K562 (cell line): ENCODE results near the gene ASB15. TPM values are rescaled to one million over a fixed set of nuclear protein-coding genes. Genes with fewer than 3 reads are reported as not detected.

ENCODE experiments used
- ATAC-seq: fragments of 200-7000 bp; cut with Tn5 transposase; 3 replicates; pipeline ENCODE4 v1.9.1; 2020; ENCODE audit warnings: moderate library complexity
- BruUV-seq: library from RNA; stranded (reverse); fragments of 400-500 nt; replicated peaks from 2 replicates; lab custom pipeline; 2021; lab: Mats Ljungman, UMichigan
- CTCF ChIA-PET: fragments of 300-600 bp; formaldehyde crosslinking; extraction: SDS; loops from one replicate; lab custom pipeline; 2021; ENCODE audit warnings: low intra/inter-chr PET ratio; lab: Yijun Ruan, JAX
- POLR2A ChIA-PET: fragments of 300-600, 350-650 bp; sonication (Branson Sonifier 250); formaldehyde crosslinking; extraction: SDS; loops from one replicate; lab custom pipeline; 2021; ENCODE audit warnings: antibody characterized with exemption, inconsistent platforms; lab: Yijun Ruan, JAX
- DNase-seq, 4 experiments: peaks; one replicate each; pipeline versions ENCODE4 v3.0.0 to v3.0.0-alpha.2; 2011 to 2018; ENCODE audit warnings: low spot score in 3 of 4, mixed read lengths in 3 of 4; ENCODE audit errors: extremely low read depth in 1 of 4
- FAIRE-seq: peaks from 2 replicates; lab custom pipeline; 2011; peaks lifted over from hg19 to GRCh38; lab: Jason Lieb, UNC
- H2AFZ ChIP-seq: 2 replicates; pipeline ENCODE4 v1.6.0; 2011; ENCODE audit warnings: low read depth, low read length, control low read depth, inconsistent platforms
- H3K27ac ChIP-seq: fragments of 200-600 bp; 3 replicates; pipeline ENCODE4 v1.8.0; 2011; ENCODE audit warnings: low read depth, mild to moderate bottlenecking, control low read depth, inconsistent platforms, low read length, moderate library complexity, mixed read lengths; ENCODE audit errors: extremely low read depth
- H3K27me3 ChIP-seq, 2 experiments: fragments of 300-600 bp in 1 of 2; 2 replicates in 1 of 2; 3 replicates in 1 of 2; pipeline versions ENCODE4 v1.6.0 to v1.8.0; 2011; ENCODE audit warnings: inconsistent platforms in 2 of 2, low read length in 2 of 2, mild to moderate bottlenecking in 1 of 2, mixed read lengths in 1 of 2, moderate library complexity in 1 of 2; ENCODE audit not compliant: control insufficient read depth in 2 of 2, insufficient read depth in 2 of 2
- H3K36me3 ChIP-seq: fragments of 300-600 bp; 3 replicates; pipeline ENCODE4 v1.8.0; 2011; ENCODE audit warnings: mild to moderate bottlenecking, low read length, inconsistent platforms; ENCODE audit not compliant: control insufficient read depth, insufficient read depth
- H3K4me1 ChIP-seq, 2 experiments: fragments of 200-600 bp in 1 of 2; replicated peaks in 1 of 2; 2 replicates in 1 of 2; 3 replicates in 1 of 2; pipeline versions ENCODE4 v1.5.1 to v1.8.0; 2011; ENCODE audit warnings: inconsistent platforms in 2 of 2, low read length in 2 of 2, mild to moderate bottlenecking in 1 of 2, mixed read lengths in 1 of 2, moderate library complexity in 1 of 2; ENCODE audit not compliant: control insufficient read depth in 2 of 2, insufficient read depth in 2 of 2
- H3K4me2 ChIP-seq: 2 replicates; pipeline ENCODE4 v1.6.1; 2011; ENCODE audit warnings: low read length, control low read depth, inconsistent platforms, mixed read lengths; ENCODE audit not compliant: insufficient read depth
- H3K4me3 ChIP-seq: fragments of 200-600 bp; sonication (generic), shearing (Covaris generic); 2 replicates; pipeline ENCODE4 v1.5.1; 2016; ENCODE audit warnings: control low read depth, inconsistent platforms
- H3K79me2 ChIP-seq: fragments of 200-600 bp; 3 replicates; pipeline ENCODE4 v1.8.0; 2011; ENCODE audit warnings: low read length, inconsistent platforms; ENCODE audit not compliant: control insufficient read depth, insufficient read depth
- H3K9ac ChIP-seq, 2 experiments: 2 replicates each; pipeline versions ENCODE4 v1.6.0 to v1.6.1; 2011; ENCODE audit warnings: low read depth in 2 of 2, low read length in 2 of 2, control low read depth in 1 of 2, inconsistent platforms in 1 of 2, mild to moderate bottlenecking in 1 of 2, mixed read lengths in 1 of 2; ENCODE audit not compliant: insufficient read depth in 1 of 2
- H3K9me1 ChIP-seq: one replicate; pipeline ENCODE4 v1.6.0; 2011; ENCODE audit warnings: inconsistent platforms, mild to moderate bottlenecking, low read length, moderate library complexity; ENCODE audit not compliant: control insufficient read depth, insufficient read depth
- H3K9me3 ChIP-seq: replicated peaks from 2 replicates; pipeline ENCODE4 v1.5.1; 2011; ENCODE audit warnings: low read depth, low read length, inconsistent platforms; ENCODE audit not compliant: control insufficient read depth, insufficient read depth
- H4K20me1 ChIP-seq: replicated peaks from 2 replicates; pipeline ENCODE4 v1.6.1; 2011; ENCODE audit warnings: low read length, inconsistent platforms, mixed read lengths; ENCODE audit not compliant: control insufficient read depth, insufficient read depth
- EHMT2 ChIP-seq: fragments of 450-650 bp; IDR thresholded peaks from 2 replicates; pipeline ENCODE4 v1.6.1; 2018; ENCODE audit warnings: antibody characterized with exemption
- HCFC1 ChIP-seq: IDR thresholded peaks from 2 replicates; pipeline ENCODE4 v1.6.1; 2012; ENCODE audit warnings: low read depth, low read length, improper control_type of control experiment
- HDAC8 ChIP-seq: fragments of 450-650 bp; IDR thresholded peaks from 2 replicates; pipeline ENCODE4 v1.6.1; 2016; ENCODE audit warnings: mild to moderate bottlenecking, missing genetic modification characterization, moderate library complexity, missing compliant biosample characterization
- MAFF ChIP-seq: IDR thresholded peaks from 2 replicates; pipeline ENCODE4 v1.6.1; 2012; ENCODE audit warnings: low read length, improper control_type of control experiment
- MBD2 ChIP-seq: sonication (generic); IDR thresholded peaks from 2 replicates; pipeline ENCODE4 v1.6.1; 2016; ENCODE audit warnings: low read depth, borderline replicate concordance
- RBM14 ChIP-seq: fragments of 200-400 bp; formaldehyde crosslinking; IDR thresholded peaks from 2 replicates; pipeline ENCODE4 v1.6.1; 2018; ENCODE audit warnings: low read depth, mild to moderate bottlenecking, low read length, moderate library complexity, borderline replicate concordance; ENCODE audit not compliant: insufficient read depth
- STAT5B ChIP-seq: fragments of 250-450 bp; sonication (Bioruptor Pico); IDR thresholded peaks from 2 replicates; pipeline ENCODE4 v1.8.0; 2021; ENCODE audit warnings: mild to moderate bottlenecking, inconsistent platforms
- ZBED1 ChIP-seq: IDR thresholded peaks from 2 replicates; pipeline ENCODE4 v1.6.1; 2014
- ZNF717 ChIP-seq: fragments of 250-450 bp; sonication (Bioruptor Pico); IDR thresholded peaks from 2 replicates; pipeline ENCODE4 v1.5.0; 2021
- WGBS: fragments of 100-300 bp; shearing (Covaris generic); methylation state at CpG from one replicate; pipeline ENCODE4 v1.1.6; 2016; ENCODE audit warnings: low coverage, mixed read lengths; ENCODE audit not compliant: insufficient coverage; ENCODE audit errors: missing lambda C conversion rate; 5-methylcytosine and 5-hydroxymethylcytosine counted together
- in situ Hi-C: fragments of 300-500 bp; cut with MboI; formaldehyde crosslinking; loops from 4 replicates; pipeline ENCODE4 v1.15.0; 2018; ENCODE audit warnings: inconsistent platforms, mixed read lengths
- intact Hi-C: fragments of 100-400 bp; cut with micrococcal nuclease; formaldehyde crosslinking; loops from 2 replicates; pipeline ENCODE4 v1.14.2; 2022
- polyA plus RNA-seq, 8 experiments: library from polyadenylated mRNA; depleted of rRNA in 4 of 8; stranded (reverse) in 5 of 8; unstranded in 3 of 8; fragments of >200 nt; fragmentation: Nextera tagmentation in 2 of 8; fragmentation: Illumina TruSeq in 1 of 8; extraction: Ambion mirVana in 2 of 8; extraction: Trizol in 1 of 8; gene quantifications; 2 replicates each; pipeline versions ENCODE4 v1.2.1 to v1.2.3, GENCODE V29; 2011 to 2014; ENCODE audit warnings: inconsistent platforms in 1 of 8, missing spikeins in 1 of 8
- total RNA-seq, 7 experiments: library from RNA; depleted of rRNA in 6 of 7; stranded (reverse); fragments of >200 nt in 6 of 7; fragmentation: Illumina TruSeq in 2 of 7; extraction: Trizol in 2 of 7; gene quantifications; 2 replicates each; pipeline versions ENCODE4 v1.2.1 to v1.2.3, GENCODE V29; 2011 to 2021; ENCODE audit warnings: low replicate concordance in 1 of 7
- TF ChIP-seq, protein P1 (sequence below): IDR thresholded peaks from 3 replicates; pipeline ENCODE4 v1.6.1; 2011; ENCODE audit warnings: borderline replicate concordance, mild to moderate bottlenecking; ENCODE audit not compliant: insufficient read length, insufficient read depth
- TF ChIP-seq, protein P2 (sequence below), 2 experiments: IDR thresholded peaks in 1 of 2; conservative IDR thresholded peaks in 1 of 2; 2 replicates each; pipeline ENCODE4 v1.6.1; 2016; ENCODE audit warnings: low read depth in 2 of 2, mild to moderate bottlenecking in 1 of 2, missing compliant biosample characterization in 1 of 2, missing genetic modification characterization in 1 of 2, moderate library complexity in 1 of 2
- TF ChIP-seq, protein P3 (sequence below), 2 experiments: fragments of 450-650 bp in 1 of 2; sonication (generic) in 1 of 2; formaldehyde crosslinking in 1 of 2; IDR thresholded peaks in 1 of 2; conservative IDR thresholded peaks in 1 of 2; 2 replicates each; pipeline versions ENCODE4 v1.6.1 to v1.8.1; 2016 to 2023; ENCODE audit warnings: mild to moderate bottlenecking in 2 of 2, moderate library complexity in 2 of 2, inconsistent platforms in 1 of 2, missing genetic modification reagents in 1 of 2

Gene ASB15
- total and polyA plus RNA-seq, 9 of the 15 experiments (the other 6 are each of a cell fraction or from before 2014, with no cell fraction given) = 0.03 to 0.14 (median 0.04) TPM; not detected in 3

DNA sequence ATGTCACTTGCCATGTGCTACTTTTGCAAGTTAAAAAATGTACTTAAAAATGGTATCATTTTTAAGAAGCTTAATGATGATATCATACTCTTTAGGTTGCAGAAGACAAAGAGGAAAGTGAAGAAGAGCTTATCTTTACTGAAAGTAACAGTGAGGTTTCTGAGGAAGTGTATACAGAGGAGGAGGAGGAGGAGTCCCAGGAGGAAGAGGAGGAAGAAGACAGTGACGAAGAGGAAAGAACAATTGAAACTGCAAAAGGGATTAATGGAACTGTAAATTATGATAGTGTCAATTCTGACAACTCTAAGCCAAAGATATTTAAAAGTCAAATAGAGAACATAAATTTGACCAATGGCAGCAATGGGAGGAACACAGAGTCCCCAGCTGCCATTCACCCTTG lies 60.1 kb downstream of the ASB15 start:
- 0% methylated on average over 1 of the region's 1 CpG for WGBS
- ATAC-seq (no peak), DNase-seq (no peak), FAIRE-seq (no peak)
- Histone ChIP-seq H3K79me2 (no peaks in the 10 kb centered on the region), H4K20me1 (no peaks in the 10 kb centered on the region), H3K36me3 (no peaks in the 10 kb centered on the region), H3K9ac (no peak overlapping the region), H3K4me1 (no peaks in the 10 kb centered on the region; a peak in 2 of 5 replicates), H3K9me1 (no peaks in the 10 kb centered on the region), H2AFZ (no peak overlapping the region), H3K4me3 (no peak overlapping the region), H3K4me2 (no peak overlapping the region), H3K27ac (no peak overlapping the region), H3K9me3 (no peaks in the 10 kb centered on the region), H3K27me3 (peaks cover 12 to 17% of the 10 kb centered on the region in 2 experiments; a peak in 4 of 5 replicates)
- in situ Hi-C loops (no loop called here), intact Hi-C loops (no loop called here)
- no TSS peak for BruUV-seq
- CTCF ChIA-PET = no interaction called here
- POLR2A ChIA-PET = interaction anchor here (1.6 kb wide), 1 partner anchor 12 kb away, joined by 7 read pairs; no protein-coding TSS in a partner anchor
- TF ChIP-seq, protein P1, sequence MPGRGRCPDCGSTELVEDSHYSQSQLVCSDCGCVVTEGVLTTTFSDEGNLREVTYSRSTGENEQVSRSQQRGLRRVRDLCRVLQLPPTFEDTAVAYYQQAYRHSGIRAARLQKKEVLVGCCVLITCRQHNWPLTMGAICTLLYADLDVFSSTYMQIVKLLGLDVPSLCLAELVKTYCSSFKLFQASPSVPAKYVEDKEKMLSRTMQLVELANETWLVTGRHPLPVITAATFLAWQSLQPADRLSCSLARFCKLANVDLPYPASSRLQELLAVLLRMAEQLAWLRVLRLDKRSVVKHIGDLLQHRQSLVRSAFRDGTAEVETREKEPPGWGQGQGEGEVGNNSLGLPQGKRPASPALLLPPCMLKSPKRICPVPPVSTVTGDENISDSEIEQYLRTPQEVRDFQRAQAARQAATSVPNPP = no peak
- TF ChIP-seq EHMT2 (no peak), MBD2 (no peak), RBM14 (no peak), ZBED1 (no peak), HDAC8 (tag) (no peak), MAFF (no peak), HCFC1 (no peak), STAT5B (CRISPR knock-in tag) (no peak), ZNF717 (CRISPR knock-in tag) (no peak)
- TF ChIP-seq, protein P2, sequence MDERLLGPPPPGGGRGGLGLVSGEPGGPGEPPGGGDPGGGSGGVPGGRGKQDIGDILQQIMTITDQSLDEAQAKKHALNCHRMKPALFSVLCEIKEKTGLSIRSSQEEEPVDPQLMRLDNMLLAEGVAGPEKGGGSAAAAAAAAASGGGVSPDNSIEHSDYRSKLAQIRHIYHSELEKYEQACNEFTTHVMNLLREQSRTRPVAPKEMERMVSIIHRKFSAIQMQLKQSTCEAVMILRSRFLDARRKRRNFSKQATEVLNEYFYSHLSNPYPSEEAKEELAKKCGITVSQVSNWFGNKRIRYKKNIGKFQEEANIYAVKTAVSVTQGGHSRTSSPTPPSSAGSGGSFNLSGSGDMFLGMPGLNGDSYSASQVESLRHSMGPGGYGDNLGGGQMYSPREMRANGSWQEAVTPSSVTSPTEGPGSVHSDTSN (CRISPR knock-in tag; IDR thresholded peaks at IDR 0.05; ENCODE audit: low read depth) = no peak
- TF ChIP-seq, protein P2 (tag; conservative IDR thresholded peaks at IDR 0.05; ENCODE audit: low read depth) = peak; percentile 34; the same call in 1 of the 2 replicates
- TF ChIP-seq, protein P3, sequence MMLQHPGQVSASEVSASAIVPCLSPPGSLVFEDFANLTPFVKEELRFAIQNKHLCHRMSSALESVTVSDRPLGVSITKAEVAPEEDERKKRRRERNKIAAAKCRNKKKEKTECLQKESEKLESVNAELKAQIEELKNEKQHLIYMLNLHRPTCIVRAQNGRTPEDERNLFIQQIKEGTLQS (IDR thresholded peaks at IDR 0.05) = 0 out of 2 replicates have a peak, but pooled peaks have one; percentile 17
- TF ChIP-seq, protein P3 (CRISPR knock-in tag; conservative IDR thresholded peaks at IDR 0.05) = no peak
